Measurements from ENCODE around the gene MRRF.

MRRF gene

GRCh38 chr9:122340161-122340560 lies 75.5 kb downstream of the MRRF start:
- WGBS, 2 experiments (ENCODE audit: insufficient coverage in 2 of 2), result 76 to 87% methylated on average over 5 to 6 of the region's 6 CpGs
- Histone ChIP-seq H3K9me3 (ENCODE audit: control insufficient read depth, low read length) (no peaks in the 10 kb centered on the region), H3K36me3 (ENCODE audit: control insufficient read depth, insufficient read depth, low read length) (no peaks in the 10 kb centered on the region), H3K4me1 (ENCODE audit: control insufficient read depth, insufficient read depth, low read length, poor library complexity, severe bottlenecking) (peaks cover 3% of the 10 kb centered on the region), H3K4me3 (ENCODE audit: extremely low read depth, insufficient read depth, low read length, poor library complexity, severe bottlenecking) (no peak overlapping the region), H3K27ac (ENCODE audit: low read depth, low read length, severe bottlenecking) (no peak overlapping the region)

- no peak overlapping the region for H3K4me3 ChIP-seq (ENCODE audit: extremely low read depth, insufficient read depth, low read length, poor library complexity, severe bottlenecking)
- no peak overlapping the region for H3K27ac ChIP-seq (ENCODE audit: low read depth, low read length, severe bottlenecking)
- 61 to 72% methylated on average over 11 to 13 of the region's 15 CpGs for WGBS, 2 experiments (ENCODE audit: insufficient coverage in 2 of 2)
Measured at GRCh38 chr9:122342323-122343050, 77.8 kb downstream of the MRRF start.

GRCh38 chr9:122346478-122347347 lies 82.0 kb downstream of the MRRF start:
- no peaks in the 10 kb centered on the region for H3K36me3 ChIP-seq (ENCODE audit: control insufficient read depth, insufficient read depth, low read length)
- peak overlapping the region; percentile 47 for H3K4me3 ChIP-seq (ENCODE audit: extremely low read depth, insufficient read depth, low read length, poor library complexity, severe bottlenecking)
- 3 to 4% methylated on average over 60 to 72 of the region's 90 CpGs for WGBS, 2 experiments (ENCODE audit: insufficient coverage in 2 of 2)
- no peaks in the 10 kb centered on the region for H3K9me3 ChIP-seq (ENCODE audit: control insufficient read depth, low read length)
- H3K27ac ChIP-seq (ENCODE audit: low read depth, low read length, severe bottlenecking), result no peak overlapping the region
- H3K4me1 ChIP-seq (ENCODE audit: control insufficient read depth, insufficient read depth, low read length, poor library complexity, severe bottlenecking), result peaks cover 10% of the 10 kb centered on the region

More at GRCh38 chr9:122342323-122343050, 77.8 kb downstream of the MRRF start:
- no peaks in the 10 kb centered on the region for H3K36me3 ChIP-seq (ENCODE audit: control insufficient read depth, insufficient read depth, low read length)
- H3K9me3 ChIP-seq (ENCODE audit: control insufficient read depth, low read length), result no peaks in the 10 kb centered on the region
- H3K4me1 ChIP-seq (ENCODE audit: control insufficient read depth, insufficient read depth, low read length, poor library complexity, severe bottlenecking), result peaks cover 3% of the 10 kb centered on the region

- no peaks in the 10 kb centered on the region for H3K9me3 ChIP-seq (ENCODE audit: control insufficient read depth, low read length)
- H3K36me3 ChIP-seq (ENCODE audit: control insufficient read depth, insufficient read depth, low read length), result no peaks in the 10 kb centered on the region
- peaks cover 6% of the 10 kb centered on the region for H3K4me1 ChIP-seq (ENCODE audit: control insufficient read depth, insufficient read depth, low read length, poor library complexity, severe bottlenecking)
- WGBS, 2 experiments (ENCODE audit: insufficient coverage in 2 of 2), result 57 to 62% methylated on average over 9 to 11 of the region's 16 CpGs
- H3K27ac ChIP-seq (ENCODE audit: low read depth, low read length, severe bottlenecking), result no peak overlapping the region
- H3K4me3 ChIP-seq (ENCODE audit: extremely low read depth, insufficient read depth, low read length, poor library complexity, severe bottlenecking), result peak overlapping the region; percentile 47
Measured at GRCh38 chr9:122347348-122348287, 82.9 kb downstream of the MRRF start.

GRCh38 chr9:122348288-122348777 lies 83.7 kb downstream of the MRRF start:
- Histone ChIP-seq H3K4me3 (ENCODE audit: extremely low read depth, insufficient read depth, low read length, poor library complexity, severe bottlenecking) (no peak overlapping the region), H3K27ac (ENCODE audit: low read depth, low read length, severe bottlenecking) (peak overlapping the region; percentile 45), H3K4me1 (ENCODE audit: control insufficient read depth, insufficient read depth, low read length, poor library complexity, severe bottlenecking) (peaks cover 6% of the 10 kb centered on the region), H3K9me3 (ENCODE audit: control insufficient read depth, low read length) (no peaks in the 10 kb centered on the region), H3K36me3 (ENCODE audit: control insufficient read depth, insufficient read depth, low read length) (no peaks in the 10 kb centered on the region)
- 56 to 65% methylated on average over 8 to 10 of the region's 12 CpGs for whole genome bisulfite sequencing, 2 experiments (ENCODE audit: insufficient coverage in 2 of 2)

GRCh38 chr9:122348791-122349190 lies 84.1 kb downstream of the MRRF start:
- Histone ChIP-seq H3K9me3 (ENCODE audit: control insufficient read depth, low read length) (no peaks in the 10 kb centered on the region), H3K4me1 (ENCODE audit: control insufficient read depth, insufficient read depth, low read length, poor library complexity, severe bottlenecking) (peaks cover 6% of the 10 kb centered on the region), H3K36me3 (ENCODE audit: control insufficient read depth, insufficient read depth, low read length) (no peaks in the 10 kb centered on the region), H3K27ac (ENCODE audit: low read depth, low read length, severe bottlenecking) (no peak overlapping the region), H3K4me3 (ENCODE audit: extremely low read depth, insufficient read depth, low read length, poor library complexity, severe bottlenecking) (no peak overlapping the region)
- 80 to 90% methylated on average over 1 of the region's 2 CpGs for WGBS, 2 experiments (ENCODE audit: insufficient coverage in 2 of 2)

GRCh38 chr9:122349201-122349600 lies 84.5 kb downstream of the MRRF start:
- peaks cover 7% of the 10 kb centered on the region for H3K4me1 ChIP-seq (ENCODE audit: control insufficient read depth, insufficient read depth, low read length, poor library complexity, severe bottlenecking)

GRCh38 chr9:122350577-122351355 lies 86.1 kb downstream of the MRRF start:
- WGBS, 2 experiments (ENCODE audit: insufficient coverage in 2 of 2), result 50 to 55% methylated on average over 11 of the region's 11 CpGs
- H3K4me3 ChIP-seq (ENCODE audit: extremely low read depth, insufficient read depth, low read length, poor library complexity, severe bottlenecking), result no peak overlapping the region
- no peaks in the 10 kb centered on the region for H3K9me3 ChIP-seq (ENCODE audit: control insufficient read depth, low read length)
- H3K4me1 ChIP-seq (ENCODE audit: control insufficient read depth, insufficient read depth, low read length, poor library complexity, severe bottlenecking), result peaks cover 12% of the 10 kb centered on the region
- no peak overlapping the region for H3K27ac ChIP-seq (ENCODE audit: low read depth, low read length, severe bottlenecking)
- no peaks in the 10 kb centered on the region for H3K36me3 ChIP-seq (ENCODE audit: control insufficient read depth, insufficient read depth, low read length)

More at GRCh38 chr9:122349201-122349600, 84.5 kb downstream of the MRRF start:
- Histone ChIP-seq H3K27ac (ENCODE audit: low read depth, low read length, severe bottlenecking) (no peak overlapping the region), H3K9me3 (ENCODE audit: control insufficient read depth, low read length) (no peaks in the 10 kb centered on the region), H3K4me3 (ENCODE audit: extremely low read depth, insufficient read depth, low read length, poor library complexity, severe bottlenecking) (no peak overlapping the region), H3K36me3 (ENCODE audit: control insufficient read depth, insufficient read depth, low read length) (no peaks in the 10 kb centered on the region)
- WGBS, 2 experiments (ENCODE audit: insufficient coverage in 2 of 2), result 84 to 93% methylated on average over 3 to 4 of the region's 4 CpGs

- Histone ChIP-seq H3K4me1 (ENCODE audit: control insufficient read depth, insufficient read depth, low read length, poor library complexity, severe bottlenecking) (peaks cover 6% of the 10 kb centered on the region), H3K27ac (ENCODE audit: low read depth, low read length, severe bottlenecking) (no peak overlapping the region), H3K4me3 (ENCODE audit: extremely low read depth, insufficient read depth, low read length, poor library complexity, severe bottlenecking) (no peak overlapping the region), H3K9me3 (ENCODE audit: control insufficient read depth, low read length) (no peaks in the 10 kb centered on the region), H3K36me3 (ENCODE audit: control insufficient read depth, insufficient read depth, low read length) (no peaks in the 10 kb centered on the region)
- WGBS, 2 experiments (ENCODE audit: insufficient coverage in 2 of 2), result 89 to 92% methylated on average over 4 to 6 of the region's 8 CpGs
Measured at GRCh38 chr9:122354536-122355199, 90.0 kb downstream of the MRRF start.
